AG09309 (cell line): ENCODE data around the gene CFAP99.
"Not testable (repeated sequence)": the region's sequence is repeated elsewhere in the genome, so short reads cannot be mapped to it uniquely, and the experiment has no call there.

Experiments
- DNase-seq: peaks from one replicate; pipeline ENCODE4 v3.0.0-alpha.2; 2010; ENCODE audit warnings: low read depth
- H3K4me3 ChIP-seq: 2 replicates; pipeline ENCODE4 v1.5.1; 2011; ENCODE audit warnings: mild to moderate bottlenecking, low read depth, low read length, moderate library complexity; ENCODE audit not compliant: control insufficient read depth
- CTCF ChIP-seq: IDR thresholded peaks from 2 replicates; pipeline ENCODE4 v1.5.1; 2011; ENCODE audit warnings: mild to moderate bottlenecking, low read depth, low read length, inconsistent platforms; ENCODE audit not compliant: insufficient read depth, control insufficient read depth; ENCODE audit errors: missing control alignments

CFAP99 gene

GRCh38 chr4:2377241-2377640 lies 41.5 kb upstream of the CFAP99 start:
- TF ChIP-seq CTCF: no peak
- H3K4me3 ChIP-seq: no peak overlapping the region
- no peak for DNase-seq

GRCh38 chr4:2378401-2378800 lies 40.4 kb upstream of the CFAP99 start:
- no peak for DNase-seq
- no peak for TF ChIP-seq CTCF

GRCh38 chr4:2378898-2379297 lies 39.9 kb upstream of the CFAP99 start:
- TF ChIP-seq CTCF: no peak
- no peak overlapping the region for H3K4me3 ChIP-seq
- DNase-seq: no peak

More at GRCh38 chr4:2378401-2378800, 40.4 kb upstream of the CFAP99 start:
- H3K4me3 ChIP-seq: no peak overlapping the region

GRCh38 chr4:2380589-2380988 lies 38.2 kb upstream of the CFAP99 start:
- not testable (repeated sequence) for H3K4me3 ChIP-seq, DNase-seq

GRCh38 chr4:2382769-2383202 lies 36.0 kb upstream of the CFAP99 start:
- DNase-seq, H3K4me3 ChIP-seq: not testable (repeated sequence)

- not testable (repeated sequence) for DNase-seq, H3K4me3 ChIP-seq
Measured at GRCh38 chr4:2383220-2383631, 35.5 kb upstream of the CFAP99 start.

- no peak for DNase-seq
- no peak overlapping the region for H3K4me3 ChIP-seq
- no peak for TF ChIP-seq CTCF
Measured at GRCh38 chr4:2383760-2384159, 35.0 kb upstream of the CFAP99 start.

- no peak for DNase-seq
- TF ChIP-seq CTCF: no peak
- no peak overlapping the region for H3K4me3 ChIP-seq
Measured at GRCh38 chr4:2384245-2384644, 34.5 kb upstream of the CFAP99 start.
